ENCODE results near the gene RPL29. TPM values are rescaled to one million over a fixed set of nuclear protein-coding genes. Genes with fewer than 3 reads are reported as not detected.

The RPL29 gene
- total and polyA plus RNA-seq, 2 of the 4 experiments (the other 2 are of a cell fraction) = 2,081 to 2,126 TPM

GRCh38 chr3:52032702-52033408 is 37.2 kb upstream of the RPL29 start:
- BruUV-seq (replicated peaks) = no TSS peak
- intact Hi-C loops (cut with micrococcal nuclease) = no loop called here
- Histone ChIP-seq H3K18ac (ENCODE audit: low read depth, low read length) (no peak overlapping the region), H2AK9ac (replicated peaks; ENCODE audit: low read depth, low read length, poor library complexity) (no peak overlapping the region), H3K79me1 (ENCODE audit: low read depth in 1 of 2, low read length in 2 of 2) (no peaks in the 10 kb centered on the region), H3K4me2 (ENCODE audit: low read depth, low read length) (no peak overlapping the region), H3K9me3 (ENCODE audit: control insufficient read depth, insufficient read depth, low read length) (no peaks in the 10 kb centered on the region), H4K20me1 (ENCODE audit: insufficient read depth, low read length) (no peaks in the 10 kb centered on the region), H3K14ac (replicated peaks; ENCODE audit: low read depth, low read length) (no peak overlapping the region), H4K5ac (ENCODE audit: low read depth, low read length) (no peak overlapping the region), H3K9ac (ENCODE audit: low read depth, low read length) (no peak overlapping the region), H3K27ac (ENCODE audit: insufficient read depth, low read length) (no peak overlapping the region), H2BK120ac (ENCODE audit: low read depth, low read length) (no peak overlapping the region), H3K56ac (ENCODE audit: extremely low read depth, insufficient read depth, low read length) (no peak overlapping the region), H3K36me3 (ENCODE audit: control insufficient read depth, insufficient read depth, low read length) (no peaks in the 10 kb centered on the region), H2BK15ac (ENCODE audit: low read depth, low read length) (no peak overlapping the region), H3K4ac (ENCODE audit: low read depth, low read length) (no peak overlapping the region), H3K4me3 (ENCODE audit: insufficient read depth, low read depth, low read length) (no peak overlapping the region), H2BK20ac (ENCODE audit: low read depth, low read length) (no peak overlapping the region), H4K8ac (ENCODE audit: low read depth in 2 of 2, low read length in 2 of 2) (no peak overlapping the region), H4K91ac (ENCODE audit: insufficient read depth, low read depth, low read length) (no peak overlapping the region), H3K23ac (ENCODE audit: low read depth, low read length) (no peak overlapping the region), H3K4me1 (ENCODE audit: control insufficient read depth, insufficient read depth, low read length) (no peaks in the 10 kb centered on the region), H2AK5ac (ENCODE audit: low read depth, low read length) (no peak overlapping the region), H3K27me3 (ENCODE audit: control insufficient read depth, insufficient read depth, low read length) (no peaks in the 10 kb centered on the region; the same call in 1 of the 2 replicates), H3K9me1 (ENCODE audit: insufficient read depth, low read length) (no peaks in the 10 kb centered on the region), H2AFZ (replicated peaks; ENCODE audit: low read length, poor library complexity) (no peak overlapping the region), H2BK5ac (ENCODE audit: low read depth, low read length, poor library complexity, severe bottlenecking) (no peak overlapping the region)
- CTCF ChIA-PET = interaction anchor here (0.6 kb wide), 1 partner anchor 20 kb away, joined by 3 read pairs; no protein-coding TSS in a partner anchor
- no peak for TF ChIP-seq BHLHE40 (IDR thresholded peaks at IDR 0.05; ENCODE audit: low read depth, low read length)
- no peak for TF ChIP-seq FOS (IDR thresholded peaks at IDR 0.05; ENCODE audit: low read depth, low read length)
- no peak for TF ChIP-seq CEBPB (IDR thresholded peaks at IDR 0.05; ENCODE audit: low read depth, low read length)
- TF ChIP-seq NFE2L2 (IDR thresholded peaks at IDR 0.05; ENCODE audit: low read depth, low read length) = no peak
- no peak for TF ChIP-seq CHD1 (IDR thresholded peaks at IDR 0.05; ENCODE audit: low read depth, low read length)
- TF ChIP-seq MXI1 (IDR thresholded peaks at IDR 0.05; ENCODE audit: borderline replicate concordance, low read depth, low read length) = no peak
- no peak for TF ChIP-seq MAZ (IDR thresholded peaks at IDR 0.05; ENCODE audit: borderline replicate concordance, low read depth, low read length)
- TF ChIP-seq CTCF (conservative IDR thresholded peaks at IDR 0.05; ENCODE audit: low read depth, low read length) = no peak
- ATAC-seq (ENCODE audit: low read depth) (no peak), DNase-seq (no peak)
- dilution Hi-C loops (cut with HindIII; ENCODE audit: low sequenced_read_pairs, unreplicated experiment) = no loop called here
- in situ Hi-C loops (cut with MboI; ENCODE audit: low sequenced_read_pairs) = no loop called here
- POLR2A ChIA-PET (ENCODE audit: unreplicated experiment) = no interaction called here
- WGBS, 2 experiments (ENCODE audit: extremely low coverage in 2 of 2, insufficient read length in 1 of 2) = 80% methylated on average over 1 of the region's 11 CpGs; no CpG with 5 or more reads in 1 of the 2 experiments

Measured in IMR-90 (cell line).